GM18951 (cell line): ENCODE data around the gene RRM1.
"Not testable (repeated sequence)": the region's sequence is repeated elsewhere in the genome, so short reads cannot be mapped to it uniquely, and the experiment has no call there.

Source experiments
- POLR2A ChIP-seq: IDR thresholded peaks from 4 replicates; pipeline ENCODE4 v1.6.1; 2011; ENCODE audit warnings: mild to moderate bottlenecking; ENCODE audit not compliant: insufficient read length, insufficient read depth; ENCODE audit errors: extremely low read depth
- in situ Hi-C: fragments of 300-500 bp; cut with MboI; formaldehyde crosslinking; loops from one replicate; pipeline ENCODE4 v1.12.0; 2022; ENCODE audit warnings: low sequenced_read_pairs, mixed read lengths, inconsistent platforms; ENCODE audit not compliant: unreplicated experiment

The RRM1 gene

GRCh38 chr11:4092026-4092425 is 2.6 kb upstream of the RRM1 start:
- in situ Hi-C loops: no loop called here
- no peak for TF ChIP-seq POLR2A

- in situ Hi-C loops: no loop called here
- no peak for TF ChIP-seq POLR2A
These were observed 866 bp upstream of the RRM1 start for GRCh38 chr11:4093519-4094347.

DNA sequence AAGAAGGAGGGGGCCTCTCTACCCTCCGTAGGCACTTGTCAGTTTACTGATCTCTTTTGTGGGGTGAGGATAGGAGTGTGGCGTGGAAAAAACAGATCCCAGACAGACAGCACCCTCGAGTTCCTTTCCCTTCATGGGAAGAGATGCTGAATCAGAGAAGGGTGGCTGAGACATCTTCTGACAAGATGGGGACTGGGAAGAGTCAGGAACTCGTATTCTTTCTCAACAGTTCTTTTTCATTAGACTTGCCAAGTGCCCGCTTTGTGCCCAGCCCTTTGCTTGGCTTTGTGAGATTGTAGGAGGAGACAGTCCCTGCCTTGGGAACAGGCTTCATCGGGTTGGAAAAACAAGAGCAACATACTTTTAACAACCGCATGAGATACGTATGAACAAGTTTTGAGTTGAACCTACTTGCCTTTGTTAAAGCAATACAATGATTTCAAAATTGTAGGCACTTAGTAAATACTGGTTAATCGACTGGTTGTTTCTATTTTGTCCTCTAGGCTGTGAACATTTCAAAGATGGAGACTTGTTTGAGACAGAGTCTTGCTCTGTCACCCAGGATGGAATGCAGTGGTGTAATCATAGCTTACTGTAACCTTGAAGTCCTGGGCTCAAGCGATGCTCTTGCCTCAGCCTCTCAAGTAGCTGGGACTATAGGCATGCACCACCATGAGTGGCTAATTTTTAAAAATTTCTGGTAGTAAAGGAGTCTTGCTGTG is 1.1 kb downstream of the RRM1 start:
- no peak for TF ChIP-seq POLR2A
- in situ Hi-C loops: no loop called here

DNA sequence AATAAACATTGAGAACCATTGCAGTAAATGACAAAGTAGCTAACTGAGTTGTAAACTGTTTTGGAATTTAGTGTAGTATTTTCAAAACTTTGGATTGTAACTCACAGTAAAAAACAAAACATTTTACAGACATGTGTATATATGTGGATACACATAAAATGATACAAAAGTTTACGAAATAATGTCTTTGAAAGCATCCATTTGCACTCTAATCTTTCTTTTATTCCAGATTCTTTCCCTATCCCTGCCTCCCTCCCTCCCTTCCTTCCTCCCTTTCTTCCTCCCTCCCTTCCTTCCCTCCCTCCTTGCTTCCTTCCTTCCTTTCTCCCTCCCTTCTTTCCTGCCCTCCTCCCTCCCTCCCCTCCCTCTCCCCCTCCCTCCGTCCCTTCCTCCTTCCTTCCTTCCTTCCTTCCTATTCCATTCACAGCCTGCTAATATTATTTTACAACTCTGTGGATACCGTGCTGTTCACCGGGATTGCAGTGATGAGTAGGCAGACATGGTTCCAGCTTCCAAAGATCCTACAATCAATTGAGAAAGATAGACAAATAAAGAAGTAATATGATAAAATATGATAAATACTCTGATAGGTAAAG is 3.5 kb downstream of the RRM1 start:
- TF ChIP-seq POLR2A: no peak
- in situ Hi-C loops: no loop called here

GRCh38 chr11:4102711-4103110 is 8.1 kb downstream of the RRM1 start:
- in situ Hi-C loops: no loop called here

DNA sequence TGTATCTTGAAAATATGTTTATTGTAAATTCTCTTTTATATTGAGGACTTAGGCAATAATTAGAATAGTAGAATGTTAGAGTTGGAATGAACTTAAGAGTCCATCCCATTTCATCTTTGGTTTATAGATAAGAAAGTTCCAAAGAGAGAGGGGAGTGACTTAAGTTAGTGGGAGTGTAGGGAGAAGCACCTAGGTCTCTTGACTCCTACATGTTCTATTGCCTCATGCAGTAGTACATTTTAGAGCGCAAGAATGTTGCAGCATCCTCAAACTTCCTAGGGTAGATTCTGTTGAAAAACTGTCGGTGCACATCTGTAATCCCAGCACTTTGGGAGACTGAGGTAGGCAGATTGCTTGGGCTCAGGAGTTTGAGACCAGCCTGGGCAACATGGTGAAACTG is 8.7 kb downstream of the RRM1 start:
- in situ Hi-C loops: no loop called here
- TF ChIP-seq POLR2A: no peak

More at GRCh38 chr11:4102711-4103110, 8.1 kb downstream of the RRM1 start:
- no peak for TF ChIP-seq POLR2A

- no peak for TF ChIP-seq POLR2A
- in situ Hi-C loops: no loop called here
These were observed 11.3 kb downstream of the RRM1 start for GRCh38 chr11:4105916-4106315.

DNA sequence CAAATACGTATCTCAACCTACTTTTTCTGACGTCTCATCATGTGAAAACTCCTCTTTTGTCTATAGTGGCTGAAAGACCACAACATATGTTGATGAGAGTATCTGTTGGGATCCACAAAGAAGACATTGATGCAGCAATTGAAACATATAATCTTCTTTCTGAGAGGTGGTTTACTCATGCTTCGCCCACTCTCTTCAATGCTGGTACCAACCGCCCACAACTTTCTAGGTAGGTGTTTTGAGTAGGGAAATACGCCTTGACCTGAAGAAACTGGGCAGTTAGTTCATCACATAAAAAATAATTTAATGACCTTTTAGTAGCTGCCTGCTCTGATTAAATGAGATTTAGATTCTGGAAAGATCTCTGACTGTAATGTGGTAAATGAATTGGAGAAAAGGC is 17.2 kb downstream of the RRM1 start:
- in situ Hi-C loops: no loop called here
- TF ChIP-seq POLR2A: no peak

DNA sequence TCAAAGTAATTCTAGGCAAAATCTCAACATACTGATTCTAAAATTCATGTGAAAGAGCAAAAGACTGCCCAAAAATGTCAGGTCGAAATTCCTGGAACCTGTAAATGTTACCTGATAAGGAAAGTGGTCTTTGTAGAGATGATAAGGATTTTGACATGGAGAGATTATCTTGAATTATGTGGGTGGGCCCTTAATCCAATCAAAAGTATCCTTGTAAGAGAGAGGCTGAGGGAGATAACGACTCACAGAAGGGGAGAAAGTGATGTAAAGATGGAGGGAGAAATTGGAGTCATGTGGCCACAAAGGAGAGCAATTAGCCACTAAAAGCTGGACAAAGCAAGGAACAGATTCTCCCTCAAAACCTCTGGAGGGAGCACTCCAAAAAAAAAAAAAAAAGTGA is 20.5 kb downstream of the RRM1 start:
- in situ Hi-C loops: no loop called here
- TF ChIP-seq POLR2A: no peak

DNA sequence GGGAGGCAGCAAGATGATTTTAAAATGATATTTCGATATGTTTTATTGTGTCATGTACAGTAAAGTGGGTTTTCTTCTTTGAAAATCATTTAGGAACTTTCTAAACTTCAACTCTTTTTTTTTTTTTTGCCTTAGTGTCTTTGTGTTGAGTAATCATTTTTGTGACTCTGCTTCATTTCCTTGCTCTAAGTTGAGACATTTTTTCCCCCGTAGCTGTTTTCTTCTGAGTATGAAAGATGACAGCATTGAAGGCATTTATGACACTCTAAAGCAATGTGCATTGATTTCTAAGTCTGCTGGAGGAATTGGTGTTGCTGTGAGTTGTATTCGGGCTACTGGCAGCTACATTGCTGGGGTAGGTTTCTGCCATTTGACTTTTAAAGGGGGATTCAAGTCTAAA is 23.5 kb downstream of the RRM1 start:
- TF ChIP-seq POLR2A: no peak
- in situ Hi-C loops: no loop called here

DNA sequence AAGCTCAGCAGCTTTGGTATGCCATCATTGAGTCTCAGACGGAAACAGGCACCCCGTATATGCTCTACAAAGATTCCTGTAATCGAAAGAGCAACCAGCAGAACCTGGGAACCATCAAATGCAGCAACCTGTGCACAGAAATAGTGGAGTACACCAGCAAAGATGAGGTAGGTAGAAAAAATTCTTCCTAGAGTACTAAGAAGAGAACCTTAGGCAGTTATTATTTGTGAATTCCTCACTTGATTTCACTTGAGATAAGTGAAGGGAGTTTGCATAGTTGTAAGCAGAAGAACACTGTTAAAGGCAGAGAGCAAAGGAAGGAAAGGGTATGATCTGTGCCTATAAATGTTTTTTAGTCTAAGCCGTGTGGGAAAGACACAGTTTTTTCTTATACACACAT is 28.6 kb downstream of the RRM1 start:
- TF ChIP-seq POLR2A: no peak
- in situ Hi-C loops: no loop called here

DNA sequence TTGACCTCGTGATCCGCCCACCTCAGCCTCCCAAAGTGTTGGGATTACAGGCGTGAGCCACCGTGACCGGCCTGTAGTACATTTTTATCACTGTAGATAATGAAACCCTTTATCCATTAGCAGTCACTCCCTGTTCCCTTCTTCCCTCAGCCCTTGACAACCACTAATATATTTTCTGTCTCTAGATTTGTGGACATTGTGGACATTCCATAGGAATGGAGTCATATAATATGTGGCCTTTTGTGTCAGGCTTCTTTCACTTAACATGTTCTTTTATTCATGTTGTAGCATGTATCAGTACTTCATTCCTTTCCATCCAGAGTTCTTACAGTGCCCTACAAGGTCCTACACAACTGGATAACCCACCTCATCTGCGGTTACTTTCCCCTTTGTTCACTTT is 30.5 kb downstream of the RRM1 start:
- TF ChIP-seq POLR2A: no peak
- in situ Hi-C loops: no loop called here

GRCh38 chr11:4127357-4127756 is 32.8 kb downstream of the RRM1 start:
- no peak for TF ChIP-seq POLR2A
- in situ Hi-C loops: no loop called here

GRCh38 chr11:4130219-4130618 is 35.6 kb downstream of the RRM1 start:
- in situ Hi-C loops: not testable (repeated sequence)

GRCh38 chr11:4134806-4135205 is 40.2 kb downstream of the RRM1 start:
- no peak for TF ChIP-seq POLR2A
- in situ Hi-C loops: no loop called here
